Upper lobe of left lung (tissue), 4 donors: ENCODE results near the gene HIGD1C.

ENCODE experiments used
- CTCF ChIP-seq, 6 experiments: fragments of 450-650 bp in 4 of 6; fragments of 200-600 bp in 2 of 6; sonication (generic) in 2 of 6; IDR thresholded peaks; one replicate each; pipeline ENCODE4 v1.5.1; 2016 to 2019; ENCODE audit warnings: antibody characterized with exemption in 6 of 6
- EP300 ChIP-seq, 4 donors: sonication (generic); formaldehyde crosslinking; IDR thresholded peaks; one replicate each; pipeline ENCODE4 v1.5.1; 2017; ENCODE audit warnings: antibody characterized with exemption in 4 of 4, control low read depth in 2 of 4
- POLR2A ChIP-seq, 4 donors: fragments of 450-650 bp; IDR thresholded peaks; one replicate each; pipeline ENCODE4 v1.5.1; 2016 to 2017; ENCODE audit warnings: antibody characterized with exemption in 4 of 4, mild to moderate bottlenecking in 2 of 4

DNA sequence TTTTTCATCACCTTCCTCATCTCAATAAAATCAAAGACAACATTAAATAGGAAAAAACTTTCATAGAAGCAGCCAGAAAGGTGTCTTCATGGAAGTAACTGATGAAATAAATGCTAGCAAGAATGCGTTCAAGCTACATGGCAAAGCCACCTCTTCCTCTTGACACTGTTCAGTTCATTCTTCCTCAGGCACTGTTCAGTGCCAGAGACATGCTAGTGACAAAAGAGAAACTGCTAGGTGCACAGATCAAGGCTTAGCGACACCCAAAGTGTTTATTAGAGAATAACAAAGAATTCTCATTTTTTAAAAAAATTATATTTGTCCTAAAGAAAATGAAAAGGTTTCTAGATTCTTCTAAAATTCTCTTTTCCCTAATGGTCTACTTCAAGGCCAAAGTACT, 66.6 kb downstream of the HIGD1C start:
- no peak for TF ChIP-seq CTCF (IDR thresholded peaks at IDR 0.05)
- no peak for TF ChIP-seq POLR2A (IDR thresholded peaks at IDR 0.05)
- TF ChIP-seq EP300 (IDR thresholded peaks at IDR 0.05), result no peak
